GM19035 (cell line): ENCODE results near the gene TENM4.

Source experiments
- ATAC-seq: cut with Tn5 transposase; IDR thresholded peaks from one replicate; pipeline ENCODE4 v1.9.1; 2021; ENCODE audit not compliant: unreplicated experiment

The TENM4 gene

GRCh38 chr11:79186669-79187068 lies 254.2 kb downstream of the TENM4 start:
- ATAC-seq: no peak

DNA sequence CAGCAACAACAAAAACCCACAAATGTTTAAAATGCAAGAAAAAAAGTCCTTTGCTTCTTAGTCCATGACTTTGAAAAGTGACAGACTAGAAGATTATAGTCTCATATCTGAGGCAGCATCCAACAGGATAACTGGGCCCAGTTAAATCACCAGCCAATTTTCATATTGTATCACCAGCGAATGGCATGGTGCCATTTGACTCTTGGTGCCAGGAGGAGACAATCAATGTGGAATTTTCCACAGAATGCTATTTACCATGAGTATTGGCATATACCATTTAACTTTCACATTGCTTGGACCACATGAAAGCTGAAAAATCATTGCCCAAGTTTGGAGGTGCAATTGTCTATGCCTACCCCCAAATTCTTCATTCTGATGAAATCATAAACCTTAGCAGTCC lies 255.5 kb downstream of the TENM4 start:
- no peak for ATAC-seq

DNA sequence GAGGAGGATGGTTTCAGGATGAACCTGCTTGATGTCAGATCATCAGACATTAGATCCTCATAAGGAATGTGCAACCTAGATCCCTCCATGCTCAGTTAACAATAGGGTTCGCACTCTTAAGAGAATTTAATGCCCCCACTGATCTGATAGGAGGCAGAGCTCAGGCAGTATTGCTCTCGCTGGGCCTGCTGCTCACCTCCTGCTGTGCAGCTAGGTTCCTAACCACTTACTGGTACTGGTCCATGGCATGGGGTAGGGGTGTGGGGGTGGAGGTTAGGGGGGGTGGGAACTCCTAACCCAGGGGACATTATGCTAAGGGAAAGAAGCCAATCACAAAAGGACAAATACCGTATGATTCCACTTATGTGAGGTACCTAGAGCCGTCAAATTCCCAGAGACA lies 256.5 kb downstream of the TENM4 start:
- no peak for ATAC-seq

- ATAC-seq: no peak
Measured at GRCh38 chr11:79182794-79183193, 258.0 kb downstream of the TENM4 start.

DNA sequence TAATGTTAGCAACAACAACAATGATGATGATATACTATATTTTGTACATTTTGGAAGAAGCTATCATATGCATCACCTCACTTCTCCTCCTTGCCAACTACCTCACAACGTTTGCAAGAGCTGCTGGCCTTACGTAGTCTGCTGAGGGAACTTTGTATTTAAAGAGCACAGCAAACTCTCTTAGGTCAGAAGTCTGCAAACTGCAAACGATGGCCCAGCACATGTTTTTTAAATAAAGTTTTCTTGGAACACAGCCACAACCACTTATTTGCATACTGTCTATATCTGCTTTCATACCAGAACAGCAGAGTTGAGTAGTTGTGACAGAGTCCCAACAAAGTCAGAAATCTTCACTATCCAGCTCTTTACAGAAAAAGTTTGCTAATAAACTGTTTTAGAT lies 261.7 kb downstream of the TENM4 start:
- ATAC-seq: no peak

GRCh38 chr11:79174045-79175008 lies 266.5 kb downstream of the TENM4 start:
- no peak for ATAC-seq

DNA sequence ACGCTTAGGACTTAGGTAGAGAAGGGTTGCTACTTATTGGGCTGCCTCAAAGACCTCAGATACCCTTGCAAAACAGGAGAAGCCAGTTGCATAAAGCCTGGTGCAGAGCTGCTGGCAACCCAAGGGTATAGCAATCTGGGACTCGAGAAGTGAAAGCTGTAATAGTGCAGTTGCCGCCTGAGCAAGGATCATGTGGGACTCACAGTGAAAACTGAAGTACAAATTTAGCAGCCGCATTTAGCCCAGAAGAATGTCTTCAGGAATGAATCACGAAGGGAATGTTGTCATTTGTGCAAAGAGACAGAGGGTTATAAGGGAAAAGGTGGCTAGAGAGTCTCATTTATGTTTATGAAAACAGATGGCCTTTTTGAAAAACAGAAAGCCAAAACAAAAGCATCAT lies 267.2 kb downstream of the TENM4 start:
- ATAC-seq: no peak

DNA sequence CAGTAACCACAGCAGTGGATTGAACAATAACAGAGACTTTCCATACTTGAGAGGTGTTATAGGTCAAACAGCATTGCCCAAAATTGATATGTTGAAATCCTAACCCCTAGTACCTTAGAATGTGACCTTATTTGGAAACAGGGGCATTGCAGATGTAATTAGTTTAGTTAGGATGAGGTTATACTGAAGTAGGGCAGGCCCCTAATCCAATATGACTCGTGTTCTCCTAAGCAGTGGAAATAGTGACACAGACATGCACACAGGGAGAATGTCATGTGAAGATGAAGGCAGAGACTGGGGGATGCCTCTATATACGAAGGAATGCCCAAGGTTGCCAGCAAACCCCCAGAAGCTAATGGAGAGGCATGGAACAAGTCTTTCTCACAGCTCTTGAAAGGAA lies 270.5 kb downstream of the TENM4 start:
- no peak for ATAC-seq

DNA sequence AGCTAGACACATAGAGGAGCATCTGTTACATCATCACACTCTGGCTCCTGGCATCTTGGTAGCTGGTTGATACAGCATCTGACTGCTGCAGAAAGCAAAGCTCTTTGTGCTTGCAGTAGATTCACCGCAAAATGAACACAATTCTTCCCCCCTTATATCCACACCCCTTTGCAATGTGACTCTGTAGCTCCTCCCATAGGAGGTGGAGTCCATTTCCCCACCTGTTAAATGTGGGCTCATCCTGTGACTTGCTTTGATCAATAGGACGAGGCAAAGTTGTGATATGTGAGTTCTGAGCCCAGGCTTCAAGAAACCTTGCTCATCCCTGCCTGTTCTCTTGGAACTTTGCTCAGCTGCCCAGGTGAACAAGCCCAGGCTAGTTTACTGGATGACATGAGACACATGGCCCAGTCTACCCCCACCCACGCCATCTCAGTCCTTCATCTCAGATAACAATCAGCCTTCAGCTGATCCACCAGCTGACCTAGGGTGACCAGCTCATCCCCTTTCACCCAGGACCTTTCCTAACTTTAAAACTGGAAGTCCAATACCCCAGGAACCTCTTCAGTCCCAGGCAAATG lies 272.2 kb downstream of the TENM4 start:
- no peak for ATAC-seq

DNA sequence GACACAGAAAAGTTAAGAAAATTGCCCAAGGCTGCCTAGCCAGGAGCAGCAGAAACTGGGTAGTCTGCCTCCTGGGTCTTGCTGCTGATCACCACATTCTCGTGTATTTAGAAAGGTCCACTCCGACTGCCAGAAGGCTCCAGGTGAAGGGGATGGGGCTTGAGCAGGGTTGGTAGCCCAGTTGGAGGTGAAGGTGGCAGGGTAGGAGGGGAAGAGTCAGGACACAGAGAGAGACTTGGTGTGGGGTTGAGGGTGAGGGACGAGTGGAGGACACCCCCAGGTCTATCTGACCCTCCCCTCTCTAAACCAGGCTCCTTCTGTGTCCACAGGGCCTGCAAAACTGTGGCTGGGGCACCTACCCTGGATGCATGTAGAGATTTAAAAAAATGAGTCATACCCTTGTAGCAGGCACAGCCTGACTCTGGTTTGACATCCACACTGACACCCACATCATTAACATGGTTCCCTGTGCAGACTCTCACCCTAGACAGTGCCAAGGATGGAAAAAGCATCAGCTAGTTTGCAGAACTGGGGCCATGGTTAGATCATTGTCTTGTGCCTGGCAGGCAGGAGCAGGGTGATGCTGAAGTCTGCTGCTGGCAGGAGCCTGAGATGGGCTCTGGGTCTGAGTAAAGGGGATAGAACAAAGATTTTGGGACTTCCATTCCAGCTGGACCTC lies 273.2 kb downstream of the TENM4 start:
- ATAC-seq: no peak

GRCh38 chr11:79165908-79166307 lies 274.9 kb downstream of the TENM4 start:
- ATAC-seq: no peak

DNA sequence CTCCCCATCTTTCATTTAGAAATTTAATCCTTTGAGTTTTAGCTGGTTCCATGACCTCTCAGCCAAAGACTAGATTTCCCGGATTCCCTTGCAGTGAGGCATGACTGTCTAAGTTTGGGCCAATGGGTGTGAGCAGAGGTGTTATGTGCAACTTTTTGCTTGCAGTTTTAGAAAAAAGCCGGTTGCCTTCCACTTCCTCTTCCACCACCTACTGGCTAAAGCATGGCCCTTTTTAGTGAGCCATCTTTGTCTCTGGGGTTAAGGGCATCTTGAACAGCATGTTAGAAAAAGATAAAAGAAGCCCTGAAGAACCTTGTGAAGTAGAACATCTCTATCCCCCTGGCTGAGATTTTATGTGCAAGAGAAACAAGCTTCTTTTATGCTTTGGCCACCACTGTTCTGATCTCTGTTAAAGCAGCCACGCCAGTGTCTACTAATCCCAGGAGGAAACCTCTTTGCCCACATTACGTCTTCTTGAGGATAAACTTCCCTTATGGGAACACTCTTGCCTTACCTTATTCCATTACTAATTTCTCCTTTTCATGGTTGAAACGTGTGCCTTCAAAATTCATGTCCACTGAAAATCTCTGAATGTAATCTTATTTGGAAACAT lies 279.9 kb downstream of the TENM4 start:
- ATAC-seq: no peak

GRCh38 chr11:79159657-79160450 lies 281.0 kb downstream of the TENM4 start:
- ATAC-seq: no peak

DNA sequence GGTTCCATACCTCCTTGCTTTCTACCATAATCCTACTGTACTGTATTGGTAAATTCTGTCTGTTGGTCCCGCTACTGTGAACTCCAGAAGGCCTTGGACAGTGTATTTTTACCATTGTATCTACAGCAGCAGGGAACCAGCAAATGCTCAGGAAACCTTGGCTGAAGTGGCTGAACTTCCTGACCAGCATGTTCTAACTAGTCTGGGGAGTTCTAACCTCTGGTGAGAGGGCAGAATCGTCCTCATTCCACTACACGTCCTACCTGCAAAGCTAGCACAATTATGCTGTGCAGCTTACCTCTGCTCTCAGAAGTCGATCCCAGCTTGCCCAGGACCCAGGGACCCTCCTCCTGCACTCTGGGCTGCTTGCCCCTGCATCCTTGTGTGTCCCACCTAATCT lies 283.1 kb downstream of the TENM4 start:
- ATAC-seq: no peak

DNA sequence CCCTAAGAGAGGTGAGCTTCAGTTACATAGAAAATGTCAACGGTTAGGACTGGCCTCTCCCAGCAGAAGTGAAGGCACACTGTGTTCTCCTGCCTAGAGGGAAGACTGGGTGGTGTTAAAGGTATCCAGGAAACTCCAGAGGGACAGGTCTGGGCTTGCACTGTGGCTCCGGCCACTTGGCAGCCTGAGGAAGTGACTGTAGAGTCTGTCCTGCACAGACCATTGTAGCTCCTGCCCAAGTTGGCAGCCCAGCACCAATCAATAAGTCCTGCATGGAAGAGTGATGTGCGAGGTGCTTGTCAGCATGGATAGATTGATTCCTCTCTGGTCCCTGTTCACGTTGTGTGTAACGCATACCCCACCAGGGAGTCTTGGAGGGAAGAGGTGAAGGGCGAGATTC lies 284.8 kb downstream of the TENM4 start:
- ATAC-seq: no peak

DNA sequence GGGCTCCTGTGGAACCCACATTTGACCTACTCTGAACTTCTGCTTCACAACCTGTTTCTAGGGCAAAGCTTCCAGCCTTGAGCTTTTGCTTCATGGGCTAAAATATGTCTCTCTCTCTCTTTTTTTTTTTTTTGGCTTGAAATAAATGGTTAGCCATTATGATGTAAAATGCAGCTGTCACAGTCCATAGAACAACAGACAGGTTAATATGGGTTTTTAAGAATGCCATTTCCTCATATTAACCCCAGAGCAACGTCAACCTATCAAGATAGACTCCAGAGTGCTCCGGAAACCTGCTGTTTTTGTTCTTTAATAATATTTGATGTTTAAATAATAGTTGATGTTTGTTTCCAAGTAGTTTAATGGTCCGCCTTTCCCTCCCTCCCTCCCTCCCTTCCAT lies 285.6 kb downstream of the TENM4 start:
- no peak for ATAC-seq

DNA sequence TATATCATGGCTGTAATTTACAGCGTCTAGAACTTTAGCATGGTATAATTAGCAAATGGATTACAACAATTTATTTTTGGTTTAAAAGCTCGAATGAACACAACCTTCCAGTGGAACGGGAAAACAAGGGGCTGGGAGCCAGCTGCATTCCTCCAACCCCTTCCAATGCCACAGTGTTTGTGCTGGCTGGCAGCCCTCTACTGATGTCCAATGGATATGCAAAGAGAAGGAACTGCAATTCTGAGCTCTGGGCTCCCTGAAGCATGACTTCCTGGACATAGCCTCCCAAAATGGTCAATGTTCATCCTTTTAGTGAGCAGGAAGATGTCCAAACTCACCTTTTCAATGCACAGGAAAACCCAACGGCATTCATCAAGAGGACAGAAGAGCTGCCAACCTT lies 288.3 kb downstream of the TENM4 start:
- no peak for ATAC-seq

- ATAC-seq: no peak
Measured at GRCh38 chr11:79151396-79151795, 289.4 kb downstream of the TENM4 start.

- ATAC-seq: no peak
Measured at GRCh38 chr11:79150966-79151365, 289.9 kb downstream of the TENM4 start.

GRCh38 chr11:79150320-79150719 lies 290.5 kb downstream of the TENM4 start:
- ATAC-seq: no peak

GRCh38 chr11:79147731-79148130 lies 293.1 kb downstream of the TENM4 start:
- ATAC-seq: no peak
